ENCODE data around the gene CGNL1. TPM values are rescaled to one million over a fixed set of nuclear protein-coding genes. Genes with fewer than 3 reads are reported as not detected.

CGNL1 gene
- total RNA-seq, 2 experiments from 2014 or later = not detected

- POLR2A ChIA-PET = no interaction called here
- ATAC-seq (no peak), DNase-seq (no peak)
- no peaks in the 10 kb centered on the region for H3K9me3 Mint-ChIP-seq (ENCODE audit: low read depth)
- H3K36me3 Mint-ChIP-seq (ENCODE audit: low read depth) = no peaks in the 10 kb centered on the region
- CTCF ChIA-PET = interaction anchor here (1.1 kb wide), 1 partner anchor 174 kb away, joined by 3 read pairs; no protein-coding TSS in a partner anchor
- no peaks in the 10 kb centered on the region for H3K4me1 Mint-ChIP-seq
- no peak overlapping the region for H3K27ac Mint-ChIP-seq
- H3K27me3 Mint-ChIP-seq = no peaks in the 10 kb centered on the region
- H3K4me3 Mint-ChIP-seq = no peak overlapping the region
- intact Hi-C loops (cut with DNase I, micrococcal nuclease) = no loop called here
Observed at GRCh38 chr15:57353317-57353804, 22.9 kb upstream of the CGNL1 start.

GRCh38 chr15:57354436-57355123, 21.7 kb upstream of the CGNL1 start:
- ChIA-PET CTCF (interaction anchor here (0.7 to 1.7 kb wide), 4 partner anchors 9 to 186 kb away, joined by 3 to 6 read pairs (median 4); no protein-coding TSS in a partner anchor), POLR2A (no interaction called here)
- H3K9me3 Mint-ChIP-seq (ENCODE audit: low read depth) = no peaks in the 10 kb centered on the region
- no peaks in the 10 kb centered on the region for H3K4me1 Mint-ChIP-seq
- ATAC-seq (no peak), DNase-seq (no peak)
- H3K27ac Mint-ChIP-seq = no peak overlapping the region
- H3K4me3 Mint-ChIP-seq = no peak overlapping the region
- no peaks in the 10 kb centered on the region for H3K36me3 Mint-ChIP-seq (ENCODE audit: low read depth)
- H3K27me3 Mint-ChIP-seq = no peaks in the 10 kb centered on the region
- intact Hi-C loops (cut with DNase I, micrococcal nuclease) = no loop called here

- no peaks in the 10 kb centered on the region for H3K4me1 Mint-ChIP-seq
- no peak overlapping the region for H3K4me3 Mint-ChIP-seq
- H3K9me3 Mint-ChIP-seq (ENCODE audit: low read depth) = no peaks in the 10 kb centered on the region
- CTCF ChIA-PET = interaction anchor here (0.7 to 1.7 kb wide), 2 partner anchors 10 to 25 kb away, joined by 4 to 6 read pairs; no protein-coding TSS in a partner anchor
- no peaks in the 10 kb centered on the region for H3K36me3 Mint-ChIP-seq (ENCODE audit: low read depth)
- intact Hi-C loops (cut with DNase I, micrococcal nuclease) = no loop called here
- no peaks in the 10 kb centered on the region for H3K27me3 Mint-ChIP-seq
- POLR2A ChIA-PET = no interaction called here
- DNase-seq (no peak), ATAC-seq (no peak)
- H3K27ac Mint-ChIP-seq = no peak overlapping the region
Observed at GRCh38 chr15:57355259-57355658, 21.0 kb upstream of the CGNL1 start.

- Mint-ChIP-seq H3K36me3 (ENCODE audit: low read depth) (no peaks in the 10 kb centered on the region), H3K27me3 (no peaks in the 10 kb centered on the region), H3K27ac (no peak overlapping the region), H3K4me3 (no peak overlapping the region), H3K4me1 (no peaks in the 10 kb centered on the region), H3K9me3 (ENCODE audit: low read depth) (no peaks in the 10 kb centered on the region)
- intact Hi-C loops (cut with DNase I, micrococcal nuclease) = no loop called here
- CTCF ChIA-PET = interaction anchor here (1.7 kb wide), 1 partner anchor 11 kb away, joined by 6 read pairs; no protein-coding TSS in a partner anchor
- ATAC-seq (no peak), DNase-seq (no peak)
- POLR2A ChIA-PET = no interaction called here
Observed at GRCh38 chr15:57356178-57356577, 20.1 kb upstream of the CGNL1 start.

- intact Hi-C loops (cut with DNase I, micrococcal nuclease) = no loop called here
- Mint-ChIP-seq H3K4me1 (no peaks in the 10 kb centered on the region), H3K27me3 (no peaks in the 10 kb centered on the region), H3K9me3 (ENCODE audit: low read depth) (no peaks in the 10 kb centered on the region), H3K36me3 (ENCODE audit: low read depth) (no peaks in the 10 kb centered on the region), H3K27ac (no peak overlapping the region), H3K4me3 (no peak overlapping the region)
- DNase-seq = no peak
- no peak for ATAC-seq
- POLR2A ChIA-PET = no interaction called here
- CTCF ChIA-PET = interaction anchor here (1.7 kb wide), 1 partner anchor 11 kb away, joined by 6 read pairs; no protein-coding TSS in a partner anchor
Observed at GRCh38 chr15:57356636-57357035, 19.7 kb upstream of the CGNL1 start.

- Mint-ChIP-seq H3K27ac (no peak overlapping the region), H3K9me3 (ENCODE audit: low read depth) (no peaks in the 10 kb centered on the region), H3K36me3 (ENCODE audit: low read depth) (no peaks in the 10 kb centered on the region), H3K4me1 (no peaks in the 10 kb centered on the region), H3K4me3 (no peak overlapping the region), H3K27me3 (no peaks in the 10 kb centered on the region)
- ChIA-PET CTCF (interaction anchor here (0.6 kb wide), 1 partner anchor 10 kb away, joined by 3 read pairs; no protein-coding TSS in a partner anchor), POLR2A (interaction anchor here (0.5 kb wide), 1 partner anchor 74 kb away, joined by 3 read pairs; no protein-coding TSS in a partner anchor)
- ATAC-seq (no peak), DNase-seq (no peak)
- intact Hi-C loops (cut with DNase I, micrococcal nuclease) = no loop called here
Observed at GRCh38 chr15:57357799-57358198, 18.5 kb upstream of the CGNL1 start.

- ATAC-seq = no peak
- Mint-ChIP-seq H3K27ac (no peak overlapping the region), H3K27me3 (no peaks in the 10 kb centered on the region), H3K4me3 (no peak overlapping the region), H3K4me1 (no peaks in the 10 kb centered on the region), H3K36me3 (ENCODE audit: low read depth) (no peaks in the 10 kb centered on the region), H3K9me3 (ENCODE audit: low read depth) (no peaks in the 10 kb centered on the region)
- no peak for DNase-seq
- CTCF ChIA-PET = interaction anchor here (0.7 kb wide), 1 partner anchor 10 kb away, joined by 3 read pairs; no protein-coding TSS in a partner anchor
- POLR2A ChIA-PET = interaction anchor here (0.5 kb wide), 1 partner anchor 73 kb away, joined by 3 read pairs; no protein-coding TSS in a partner anchor
- intact Hi-C loops (cut with DNase I, micrococcal nuclease) = no loop called here
Observed at GRCh38 chr15:57358571-57358970, 17.7 kb upstream of the CGNL1 start.

- Mint-ChIP-seq H3K9me3 (ENCODE audit: low read depth) (no peaks in the 10 kb centered on the region), H3K27ac (no peak overlapping the region), H3K4me1 (no peaks in the 10 kb centered on the region), H3K36me3 (ENCODE audit: low read depth) (no peaks in the 10 kb centered on the region), H3K4me3 (no peak overlapping the region), H3K27me3 (no peaks in the 10 kb centered on the region)
- CTCF ChIA-PET = interaction anchor here (1.2 to 1.5 kb wide), 2 partner anchors 23 to 164 kb away, joined by 3 read pairs; no protein-coding TSS in a partner anchor
- no peak for DNase-seq
- ATAC-seq = no peak
- POLR2A ChIA-PET = interaction anchor here (0.7 kb wide), 1 partner anchor 1099 kb away, joined by 3 read pairs; no protein-coding TSS in a partner anchor
- intact Hi-C loops (cut with DNase I, micrococcal nuclease) = no loop called here
Observed at GRCh38 chr15:57363661-57364060, 12.6 kb upstream of the CGNL1 start.

- intact Hi-C loops (cut with DNase I, micrococcal nuclease) = no loop called here
- ATAC-seq = no peak
- POLR2A ChIA-PET = no interaction called here
- no peaks in the 10 kb centered on the region for H3K27me3 Mint-ChIP-seq
- DNase-seq = no peak
- no peak overlapping the region for H3K4me3 Mint-ChIP-seq
- CTCF ChIA-PET = interaction anchor here (1.2 to 1.5 kb wide), 2 partner anchors 24 to 163 kb away, joined by 3 read pairs; no protein-coding TSS in a partner anchor
- no peaks in the 10 kb centered on the region for H3K36me3 Mint-ChIP-seq (ENCODE audit: low read depth)
- no peak overlapping the region for H3K27ac Mint-ChIP-seq
- no peaks in the 10 kb centered on the region for H3K9me3 Mint-ChIP-seq (ENCODE audit: low read depth)
- no peaks in the 10 kb centered on the region for H3K4me1 Mint-ChIP-seq
Observed at GRCh38 chr15:57364282-57365007, 11.9 kb upstream of the CGNL1 start.

GRCh38 chr15:57367556-57367955, 8.7 kb upstream of the CGNL1 start:
- H3K27ac Mint-ChIP-seq = no peak overlapping the region
- H3K27me3 Mint-ChIP-seq = peaks cover 2% of the 10 kb centered on the region
- no peaks in the 10 kb centered on the region for H3K4me1 Mint-ChIP-seq
- DNase-seq = no peak
- POLR2A ChIA-PET = no interaction called here
- H3K4me3 Mint-ChIP-seq = no peak overlapping the region
- CTCF ChIA-PET = interaction anchor here (1.0 to 1.1 kb wide), 2 partner anchors 10 to 26 kb away, joined by 3 to 4 read pairs; no protein-coding TSS in a partner anchor
- H3K9me3 Mint-ChIP-seq (ENCODE audit: low read depth) = no peaks in the 10 kb centered on the region
- H3K36me3 Mint-ChIP-seq (ENCODE audit: low read depth) = no peaks in the 10 kb centered on the region
- no peak for ATAC-seq
- intact Hi-C loops (cut with DNase I, micrococcal nuclease) = no loop called here

GRCh38 chr15:57370929-57371328, 5.4 kb upstream of the CGNL1 start:
- POLR2A ChIA-PET = interaction anchor here (0.6 kb wide), 1 partner anchor 41 kb away, joined by 3 read pairs; no protein-coding TSS in a partner anchor
- Mint-ChIP-seq H3K4me1 (peaks cover 2% of the 10 kb centered on the region), H3K36me3 (ENCODE audit: low read depth) (no peaks in the 10 kb centered on the region)

More at GRCh38 chr15:57370929-57371328, 5.4 kb upstream of the CGNL1 start:
- intact Hi-C loops (cut with DNase I, micrococcal nuclease) = no loop called here
- no peak overlapping the region for H3K4me3 Mint-ChIP-seq
- CTCF ChIA-PET = interaction anchor here (1.8 kb wide), 1 partner anchor 157 kb away, joined by 4 read pairs; no protein-coding TSS in a partner anchor
- H3K27ac Mint-ChIP-seq = no peak overlapping the region
- ATAC-seq = no peak
- no peaks in the 10 kb centered on the region for H3K9me3 Mint-ChIP-seq (ENCODE audit: low read depth)
- peaks cover 21% of the 10 kb centered on the region for H3K27me3 Mint-ChIP-seq
- DNase-seq = no peak
